HUDEP-2 (cell line): Measurements from ENCODE around the gene CT47A7.
"Not testable (repeated sequence)": the region's sequence is repeated elsewhere in the genome, so short reads cannot be mapped to it uniquely, and the experiment has no call there.

Source experiments
- DNase-seq, 76 experiments: peaks; one replicate each; lab custom pipeline; 2025; ENCODE audit not compliant: unreplicated experiment in 76 of 76; lab: John Stamatoyannopoulos, UW

The CT47A7 gene

DNA sequence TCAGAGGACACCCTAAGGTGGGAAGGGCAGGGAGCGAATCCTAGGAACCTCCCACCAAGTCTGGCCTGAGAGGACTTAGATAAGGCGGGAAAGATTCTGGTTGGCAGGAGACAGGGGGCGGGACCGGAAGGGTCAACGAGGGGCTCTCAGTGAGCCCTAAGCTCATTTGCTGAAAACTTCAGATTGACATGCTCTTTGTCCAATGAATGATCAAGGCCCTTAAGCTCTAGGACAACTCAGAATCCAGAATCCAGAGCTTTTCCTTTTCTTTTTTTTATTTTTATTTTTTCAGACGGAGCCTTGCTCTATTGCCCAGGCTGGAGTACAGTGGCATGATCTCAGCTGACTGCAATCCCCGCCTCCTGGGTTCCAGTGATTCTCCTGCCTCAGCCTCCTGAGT is at the start of gene CT47A7:
Gene CT47A7 (minus strand): TSS at position 101 of the 400 bp plus-strand sequence. CDS start 255 bp downstream, outside the sequence.
- not testable (repeated sequence) for DNase-seq

DNA sequence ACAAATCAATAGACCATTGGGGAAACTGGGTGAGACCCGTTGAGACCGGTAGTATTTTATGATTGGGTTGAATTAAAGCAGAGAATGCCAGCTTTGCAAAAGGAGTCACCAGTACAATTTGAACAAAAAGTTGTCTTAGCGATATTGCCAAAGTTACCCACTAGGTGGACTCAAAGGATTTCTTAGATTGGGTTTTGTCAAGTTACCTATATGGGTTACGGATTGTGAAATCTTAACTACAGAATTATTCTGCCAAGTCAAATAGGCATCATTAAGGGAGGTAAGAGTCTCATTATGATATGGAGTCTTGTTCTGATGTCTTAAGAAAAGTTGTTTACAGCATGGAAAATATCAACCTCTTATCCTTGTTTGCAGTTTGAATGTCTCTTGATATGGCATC is 44.2 kb upstream of the CT47A7 start:
- DNase-seq: peak in 2 of 76 experiments; percentile 1

DNA sequence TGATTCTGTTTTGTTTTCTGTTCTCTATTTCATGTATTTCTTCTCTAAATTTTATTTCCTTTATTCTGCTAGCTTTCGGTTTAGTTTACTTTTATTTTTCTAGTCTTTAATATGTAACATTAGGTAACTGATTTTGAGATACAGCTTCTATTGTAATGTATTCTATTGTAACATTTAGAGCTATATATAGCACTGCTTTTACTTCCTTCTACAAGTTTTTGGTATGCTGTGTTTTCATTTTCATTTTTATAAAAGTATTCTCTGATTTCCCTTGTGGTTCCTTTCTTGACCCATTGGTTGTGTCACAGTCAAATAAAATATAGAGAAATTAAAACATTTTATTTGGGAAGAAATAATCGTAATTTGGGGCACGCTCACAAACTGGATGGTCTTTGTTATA is 43.0 kb upstream of the CT47A7 start:
- no peak for DNase-seq

DNA sequence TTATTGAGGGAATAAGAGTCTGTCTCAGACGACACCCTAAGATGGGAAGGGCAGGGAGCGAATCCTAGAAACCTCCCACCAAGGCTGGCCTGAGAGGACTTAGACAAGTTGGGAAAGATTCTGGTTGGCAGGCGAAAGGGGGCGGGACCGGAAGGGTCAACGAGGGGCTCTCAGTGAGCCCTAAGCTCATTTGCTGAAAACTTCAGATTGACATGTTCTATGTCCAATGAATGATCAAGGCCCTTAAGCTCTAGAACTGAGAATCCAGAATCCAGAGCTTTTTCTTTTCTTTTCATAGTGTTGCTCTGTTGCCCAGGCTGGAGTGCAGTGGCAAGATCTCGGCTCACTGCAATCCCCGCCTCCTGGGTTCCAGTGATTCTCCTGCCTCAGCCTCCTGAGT is 29.3 kb upstream of the CT47A7 start, which contains the start of gene CT47A1:
Gene CT47A1 (minus strand): TSS at position 101 of the 400 bp plus-strand sequence. CDS start 231 bp downstream, outside the sequence.
- not testable (repeated sequence) for DNase-seq
